Sigmoid colon (tissue), 7 donors: ENCODE measurements around the gene THAP4. TPM values are rescaled to one million over a fixed set of nuclear protein-coding genes. Genes with fewer than 3 reads are reported as not detected.
A peak's percentile ranks its signal among the peaks of the same experiment; 100 is the strongest.
"Not testable (repeated sequence)": the region's sequence is repeated elsewhere in the genome, so short reads cannot be mapped to it uniquely, and the experiment has no call there.

ENCODE experiments used
- DNase-seq: peaks from one replicate; pipeline ENCODE4 v3.0.0-alpha.2; 2019
- H3K27ac ChIP-seq, 4 donors: fragments of 200-600 bp; sonication (generic); one replicate each; pipeline ENCODE4 v1.5.1; 2016 to 2019; ENCODE audit warnings: mild to moderate bottlenecking in 1 of 4
- H3K27me3 ChIP-seq, 3 donors: fragments of 200-600 bp; sonication (generic); one replicate each; pipeline ENCODE4 v1.5.1; 2019; ENCODE audit warnings: mild to moderate bottlenecking in 1 of 3
- H3K36me3 ChIP-seq, 4 donors: fragments of 200-600 bp; sonication (generic); one replicate each; pipeline ENCODE4 v1.5.1; 2016 to 2019
- H3K4me1 ChIP-seq, 4 donors: fragments of 200-600 bp; sonication (generic); one replicate each; pipeline ENCODE4 v1.5.1; 2017 to 2019
- H3K4me3 ChIP-seq, 4 donors: fragments of 200-600 bp; sonication (generic); one replicate each; pipeline ENCODE4 v1.5.1; 2017 to 2019; ENCODE audit warnings: mild to moderate bottlenecking in 2 of 4, moderate library complexity in 1 of 4
- H3K9me3 ChIP-seq, 4 donors: fragments of 200-600 bp in 3 of 4; sonication (generic) in 3 of 4; one replicate each; pipeline versions ENCODE4 v1.5.1 to v1.6.1; 2013 to 2019
- CTCF ChIP-seq, 4 experiments: fragments of 450-650 bp in 3 of 4; fragments of 200-600 bp in 1 of 4; IDR thresholded peaks; one replicate each; pipeline ENCODE4 v1.5.1; 2016 to 2019; ENCODE audit warnings: antibody characterized with exemption in 4 of 4, mild to moderate bottlenecking in 3 of 4, moderate library complexity in 2 of 4
- EP300 ChIP-seq, 4 donors: sonication (generic); formaldehyde crosslinking; IDR thresholded peaks; one replicate each; pipeline ENCODE4 v1.6.1; 2017; ENCODE audit warnings: antibody characterized with exemption in 4 of 4
- POLR2A ChIP-seq, 2 donors: fragments of 450-650 bp; IDR thresholded peaks; one replicate each; pipeline ENCODE4 v1.6.1; 2016; ENCODE audit warnings: antibody characterized with exemption in 2 of 2, mild to moderate bottlenecking in 2 of 2, moderate library complexity in 2 of 2
- POLR2AphosphoS5 ChIP-seq, 4 donors: sonication (generic); formaldehyde crosslinking; IDR thresholded peaks; one replicate each; pipeline ENCODE4 v1.6.1; 2017; ENCODE audit warnings: antibody characterized with exemption in 4 of 4
- WGBS, 2 donors: extraction: QIAGEN DNeasy Blood & Tissue Kit; methylation state at CpG; one replicate each; pipeline ENCODE4 v1.1.7; 2013; 5-methylcytosine and 5-hydroxymethylcytosine counted together
- intact Hi-C: fragments of 100-400 bp; cut with DNase I; formaldehyde crosslinking; loops from one replicate; pipeline ENCODE4 v1.15.1; 2023
- polyA plus RNA-seq, 3 donors: library from polyadenylated mRNA; stranded (reverse); fragments of 200-250 nt; gene quantifications; one replicate each; pipeline ENCODE4 v1.2.3, GENCODE V29; 2013
- total RNA-seq, 4 donors: library from RNA; depleted of rRNA; stranded (reverse); fragments of >200 nt; gene quantifications; one replicate each; pipeline ENCODE4 v1.1.0, GENCODE V29; 2016
- donor health status: healthy with polysubstance abuse.
- donor health status: Bipolar disorder and iron deficiency.
- donor health status: healthy.

THAP4 gene
- total and polyA plus RNA-seq, 7 donors, result 28.9 to 112 (median 44.7) TPM

- 87 to 92% methylated on average over 42 of the region's 42 CpGs for WGBS, 2 donors
- Histone ChIP-seq H3K27me3 (no peaks in the 10 kb centered on the region), H3K4me3 (no peak overlapping the region), H3K9me3 (no peaks in the 10 kb centered on the region), H3K4me1 (no peaks in the 10 kb centered on the region), H3K27ac (no peak overlapping the region), H3K36me3 (peaks cover 31 to 65% (median 47%) of the 10 kb centered on the region in 4 donors)
- intact Hi-C loops, result no loop called here
- TF ChIP-seq EP300 (IDR thresholded peaks at IDR 0.05), result no peak
- TF ChIP-seq POLR2A (IDR thresholded peaks at IDR 0.05), result no peak
- no peak for TF ChIP-seq POLR2AphosphoS5 (IDR thresholded peaks at IDR 0.05)
- TF ChIP-seq CTCF (IDR thresholded peaks at IDR 0.05), result no peak
- DNase-seq, result no peak
Observed at GRCh38 chr2:241666627-241667400, 29.9 kb upstream of the THAP4 start.

DNA sequence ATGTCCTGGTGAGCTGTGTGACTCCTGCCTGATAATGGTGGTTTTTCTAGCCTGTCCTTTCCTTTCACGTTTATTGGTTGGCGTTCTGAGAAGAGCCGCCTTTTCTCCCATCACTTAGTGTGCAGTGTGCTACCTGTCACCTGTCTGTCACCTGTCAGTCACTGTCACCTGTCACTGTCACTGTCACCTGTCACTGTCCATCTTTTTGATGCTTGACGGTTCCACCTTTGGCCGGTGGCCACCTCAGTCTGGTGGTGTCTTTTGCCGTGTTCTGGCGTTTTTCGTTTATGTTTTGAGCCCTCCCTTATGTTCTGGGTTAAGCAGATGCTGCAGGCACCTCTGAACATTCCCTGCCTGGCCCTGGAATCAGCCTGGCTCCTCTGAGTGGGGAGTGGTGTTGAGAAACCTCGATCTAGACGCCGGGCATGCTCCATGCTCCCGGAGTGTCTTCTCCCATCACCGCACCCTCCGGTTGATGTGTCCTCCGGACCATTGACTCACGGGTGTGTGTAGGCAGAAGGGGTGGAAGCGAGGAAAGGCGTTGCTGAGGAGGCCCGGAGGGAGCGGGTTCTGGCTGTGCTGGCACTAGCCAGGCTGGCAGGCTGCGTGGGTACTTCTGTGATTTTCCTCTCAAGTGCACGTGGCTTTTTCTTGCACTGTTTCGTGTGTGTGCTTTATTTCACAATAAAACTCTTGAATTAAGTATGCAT lies 28.9 kb upstream of the THAP4 start:
- Histone ChIP-seq H3K4me1 (no peaks in the 10 kb centered on the region), H3K36me3 (peaks cover 25 to 65% (median 44%) of the 10 kb centered on the region in 4 donors), H3K27me3 (no peaks in the 10 kb centered on the region), H3K9me3 (no peaks in the 10 kb centered on the region), H3K27ac (no peak overlapping the region), H3K4me3 (no peak overlapping the region)
- no peak for DNase-seq
- intact Hi-C loops, result no loop called here
- no peak for TF ChIP-seq CTCF (IDR thresholded peaks at IDR 0.05)
- TF ChIP-seq POLR2AphosphoS5 (IDR thresholded peaks at IDR 0.05), result peak in 1 of 4 donors; percentile 22
- WGBS, 2 donors, result 90 to 92% methylated on average over 23 of the region's 23 CpGs

GRCh38 chr2:241662731-241663130 lies 25.8 kb upstream of the THAP4 start:
- H3K27ac ChIP-seq, H3K27me3 ChIP-seq, intact Hi-C loops, H3K4me3 ChIP-seq, DNase-seq, H3K9me3 ChIP-seq, H3K4me1 ChIP-seq: not testable (repeated sequence)
- WGBS, 2 donors, result 27 to 80% methylated on average over 24 of the region's 24 CpGs
- peaks cover 11 to 64% (median 30%) of the 10 kb centered on the region in 4 donors for H3K36me3 ChIP-seq

- TF ChIP-seq CTCF (IDR thresholded peaks at IDR 0.05) (no peak), EP300 (IDR thresholded peaks at IDR 0.05) (no peak), POLR2AphosphoS5 (IDR thresholded peaks at IDR 0.05) (no peak), POLR2A (IDR thresholded peaks at IDR 0.05) (no peak)
- H3K4me3 ChIP-seq, result no peak overlapping the region
- no peak for DNase-seq
- H3K9me3 ChIP-seq, result no peaks in the 10 kb centered on the region
- H3K27me3 ChIP-seq, result no peaks in the 10 kb centered on the region
- no peak overlapping the region for H3K27ac ChIP-seq
- H3K36me3 ChIP-seq, result peaks cover 0 to 69% (median 30%) of the 10 kb centered on the region in 4 donors
- H3K4me1 ChIP-seq, result peaks cover 0 to 5% (median 0%) of the 10 kb centered on the region in 4 donors
- intact Hi-C loops, result no loop called here
- 95 to 96% methylated on average over 14 of the region's 14 CpGs for WGBS, 2 donors
Observed at GRCh38 chr2:241660593-241661213, 23.7 kb upstream of the THAP4 start.

DNA sequence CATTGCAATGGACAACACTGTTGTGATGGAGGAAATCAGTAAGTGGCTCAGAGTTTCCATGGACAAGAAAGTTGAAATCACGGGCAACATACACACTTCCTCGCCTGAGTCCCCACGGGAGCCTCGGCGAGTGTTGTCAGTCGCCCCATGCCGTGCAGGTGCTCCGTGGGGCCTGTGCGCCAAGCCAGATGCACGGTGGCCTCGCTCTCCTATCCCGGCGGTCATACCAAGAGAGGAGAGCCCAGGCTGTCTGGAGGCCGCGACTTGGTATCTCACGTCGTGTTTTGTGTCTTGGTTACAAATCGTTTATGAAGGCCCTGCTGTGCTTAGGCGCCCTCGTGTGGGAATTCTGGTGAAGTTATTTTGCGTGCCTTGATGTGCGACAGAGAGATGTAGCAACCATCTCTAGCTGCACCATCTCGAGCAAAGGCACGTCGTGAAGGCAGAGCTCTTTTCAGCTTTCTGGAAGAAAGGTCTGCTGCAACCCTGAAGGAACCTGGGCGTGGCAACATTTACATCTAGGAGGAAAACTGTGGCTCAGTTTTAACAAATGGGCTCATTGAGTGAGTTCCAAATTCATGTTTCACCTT lies 22.3 kb upstream of the THAP4 start:
- TF ChIP-seq CTCF (IDR thresholded peaks at IDR 0.05) (peak in 3 of 4 experiments; percentile 62 to 75 (median 64)), POLR2A (IDR thresholded peaks at IDR 0.05) (no peak), EP300 (IDR thresholded peaks at IDR 0.05) (no peak), POLR2AphosphoS5 (IDR thresholded peaks at IDR 0.05) (peak in 1 of 4 donors; percentile 24)
- intact Hi-C loops, result loop anchor here (5.0 kb wide), 1 partner anchor 807 kb away; no protein-coding TSS in a partner anchor
- WGBS, 2 donors, result 55 to 68% methylated on average over 26 of the region's 26 CpGs
- peak; percentile 81 for DNase-seq
- H3K27me3 ChIP-seq, result no peaks in the 10 kb centered on the region
- H3K4me1 ChIP-seq, result peaks cover 0 to 5% (median 0%) of the 10 kb centered on the region in 4 donors
- H3K9me3 ChIP-seq, result no peaks in the 10 kb centered on the region
- peak overlapping the region in 3 of 4 donors; percentile 35 to 41 (median 39) for H3K27ac ChIP-seq
- H3K36me3 ChIP-seq, result peaks cover 11 to 83% (median 43%) of the 10 kb centered on the region in 4 donors
- H3K4me3 ChIP-seq, result no peak overlapping the region
